Left lung (tissue), 10 donors: ENCODE measurements around the gene POM121L2. TPM values are rescaled to one million over a fixed set of nuclear protein-coding genes. Genes with fewer than 3 reads are reported as not detected.

Experiments used
- ATAC-seq: fragments of 200-7000 bp; cut with Tn5 transposase; one replicate; pipeline ENCODE4 v1.9.1; 2020; ENCODE audit warnings: moderate library complexity
- DNase-seq, 4 donors: peaks; one replicate each; pipeline ENCODE4 v3.0.0-alpha.2; 2013 to 2020
- H3K27ac ChIP-seq, 2 donors: fragments of 200-600 bp; sonication (generic) in 1 of 2; one replicate each; pipeline versions ENCODE4 v1.5.0 to v1.8.0; 2020 to 2021
- H3K27me3 ChIP-seq, 2 donors: fragments of 200-600 bp; sonication (generic) in 1 of 2; one replicate each; pipeline versions ENCODE4 v1.5.0 to v1.8.0; 2020 to 2021
- H3K36me3 ChIP-seq, 2 donors: fragments of 200-600 bp; sonication (generic) in 1 of 2; one replicate each; pipeline versions ENCODE4 v1.5.0 to v1.8.0; 2020 to 2021
- H3K4me1 ChIP-seq, 2 donors: fragments of 200-600 bp; one replicate each; pipeline ENCODE4 v1.8.0; 2021
- H3K4me3 ChIP-seq, 2 donors: fragments of 200-600 bp; sonication (generic) in 1 of 2; one replicate each; pipeline versions ENCODE4 v1.5.0 to v1.8.0; 2020 to 2021; ENCODE audit warnings: mild to moderate bottlenecking in 1 of 2
- H3K9me3 ChIP-seq, 2 donors: fragments of 200-600 bp; sonication (generic) in 1 of 2; one replicate each; pipeline versions ENCODE4 v1.5.0 to v1.8.0; 2020 to 2021
- intact Hi-C, 2 donors: fragments of 100-400 bp; cut with DNase I; formaldehyde crosslinking; loops; one replicate each; pipeline versions ENCODE4 v1.11.2 to v1.14.2; 2022
- polyA plus RNA-seq, 6 donors: library from polyadenylated mRNA; unstranded; fragments of 120-200 nt; gene quantifications; one replicate each; pipeline ENCODE4 v1.2.1, GENCODE V29; 2013; ENCODE audit not compliant: insufficient read length in 6 of 6
- total RNA-seq, 2 donors: library from RNA; stranded (reverse); fragmentation: NEBNext Ultra II Directional; extraction: Animal tissue kit (Norgen Biotek cat#: 25700); gene quantifications; one replicate each; pipeline ENCODE4 v1.2.1, GENCODE V29; 2021
- TF ChIP-seq, protein P1 (sequence below), 2 donors: fragments of 200-600 bp; sonication (generic) in 1 of 2; IDR thresholded peaks; one replicate each; pipeline versions ENCODE4 v1.5.0 to v1.8.0; 2021; ENCODE audit warnings: antibody characterized with exemption in 2 of 2
- donor health status: DM: no; HTN: yes; CAD: no.
- donor health status: DM: no; HTN: no; CAD: no.

The POM121L2 gene
- total and polyA plus RNA-seq, 8 donors, result 0.10 TPM; not detected in 7

DNA sequence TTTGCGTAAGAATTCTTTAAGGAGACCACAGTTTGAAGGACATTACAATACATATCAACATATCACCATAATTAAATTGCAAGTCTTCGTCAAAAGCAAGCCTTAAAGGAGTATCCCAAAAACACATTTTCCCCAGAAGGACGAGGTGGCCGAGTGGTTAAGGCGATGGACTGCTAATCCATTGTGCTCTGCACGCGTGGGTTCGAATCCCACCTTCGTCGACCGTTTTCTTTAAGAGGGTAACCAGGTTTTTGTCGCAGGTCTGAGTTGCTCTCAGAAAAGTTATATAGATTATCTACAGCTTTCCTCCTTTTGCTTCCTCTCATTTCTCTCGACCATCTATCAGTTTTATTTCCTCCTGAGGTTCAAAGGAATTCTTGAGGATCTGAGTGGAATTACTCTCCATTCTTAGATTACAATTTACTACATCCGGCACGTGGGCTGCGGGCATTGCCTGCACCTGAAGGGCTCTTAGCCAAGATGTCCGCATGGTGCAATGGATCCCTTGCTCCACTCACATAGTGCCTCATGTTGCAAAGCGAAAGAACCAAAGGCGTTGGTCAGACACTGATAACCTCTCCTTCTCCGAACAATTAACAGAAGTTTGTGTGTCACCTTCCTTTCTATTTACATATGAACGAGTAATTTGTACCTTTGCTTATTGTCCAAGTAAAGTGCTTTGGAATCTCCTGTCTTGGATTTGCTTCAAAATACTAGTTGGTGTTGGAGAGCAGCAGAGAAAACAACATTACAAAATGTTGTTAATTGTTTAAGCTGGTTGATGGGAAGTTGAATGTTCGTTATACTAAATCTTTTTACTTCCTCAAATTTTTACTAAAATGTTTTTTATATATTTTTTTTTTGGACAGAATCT is 14.0 kb downstream of the POM121L2 start:
- Histone ChIP-seq H3K36me3 (no peaks in the 10 kb centered on the region), H3K4me1 (no peaks in the 10 kb centered on the region), H3K4me3 (no peak overlapping the region), H3K27me3 (peaks cover 87 to 100% of the 10 kb centered on the region in 2 donors), H3K27ac (no peak overlapping the region), H3K9me3 (peaks cover 0 to 4% of the 10 kb centered on the region in 2 donors)
- TF ChIP-seq, protein P1, sequence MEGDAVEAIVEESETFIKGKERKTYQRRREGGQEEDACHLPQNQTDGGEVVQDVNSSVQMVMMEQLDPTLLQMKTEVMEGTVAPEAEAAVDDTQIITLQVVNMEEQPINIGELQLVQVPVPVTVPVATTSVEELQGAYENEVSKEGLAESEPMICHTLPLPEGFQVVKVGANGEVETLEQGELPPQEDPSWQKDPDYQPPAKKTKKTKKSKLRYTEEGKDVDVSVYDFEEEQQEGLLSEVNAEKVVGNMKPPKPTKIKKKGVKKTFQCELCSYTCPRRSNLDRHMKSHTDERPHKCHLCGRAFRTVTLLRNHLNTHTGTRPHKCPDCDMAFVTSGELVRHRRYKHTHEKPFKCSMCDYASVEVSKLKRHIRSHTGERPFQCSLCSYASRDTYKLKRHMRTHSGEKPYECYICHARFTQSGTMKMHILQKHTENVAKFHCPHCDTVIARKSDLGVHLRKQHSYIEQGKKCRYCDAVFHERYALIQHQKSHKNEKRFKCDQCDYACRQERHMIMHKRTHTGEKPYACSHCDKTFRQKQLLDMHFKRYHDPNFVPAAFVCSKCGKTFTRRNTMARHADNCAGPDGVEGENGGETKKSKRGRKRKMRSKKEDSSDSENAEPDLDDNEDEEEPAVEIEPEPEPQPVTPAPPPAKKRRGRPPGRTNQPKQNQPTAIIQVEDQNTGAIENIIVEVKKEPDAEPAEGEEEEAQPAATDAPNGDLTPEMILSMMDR (IDR thresholded peaks at IDR 0.05), result no peak
- ATAC-seq (no peak), DNase-seq (no peak)
- intact Hi-C loops, result no loop called here

DNA sequence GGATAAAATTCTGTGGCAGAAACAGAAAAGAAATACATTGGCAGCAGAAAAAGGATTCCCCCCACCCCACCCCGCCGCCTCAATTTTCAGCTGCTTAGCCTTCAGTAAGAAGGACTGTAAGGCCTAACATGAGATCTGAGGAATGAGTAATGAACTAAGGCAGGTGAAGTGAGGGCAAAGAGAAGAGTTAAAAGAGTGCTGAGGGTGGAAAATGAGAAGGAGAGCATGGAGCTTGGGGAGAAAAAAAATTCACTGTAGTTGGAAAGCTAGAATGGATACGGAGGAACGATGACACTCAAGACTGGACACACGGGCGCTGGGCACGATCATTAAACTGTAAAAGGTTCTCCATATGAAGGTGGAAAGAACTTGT is 14.6 kb downstream of the POM121L2 start:
- DNase-seq (no peak), ATAC-seq (no peak)
- Histone ChIP-seq H3K27ac (no peak overlapping the region), H3K27me3 (peaks cover 86 to 100% of the 10 kb centered on the region in 2 donors), H3K4me3 (no peak overlapping the region), H3K4me1 (no peaks in the 10 kb centered on the region), H3K36me3 (no peaks in the 10 kb centered on the region), H3K9me3 (peaks cover 0 to 2% of the 10 kb centered on the region in 2 donors)
- intact Hi-C loops, result no loop called here
- TF ChIP-seq, protein P1 (IDR thresholded peaks at IDR 0.05), result no peak

DNA sequence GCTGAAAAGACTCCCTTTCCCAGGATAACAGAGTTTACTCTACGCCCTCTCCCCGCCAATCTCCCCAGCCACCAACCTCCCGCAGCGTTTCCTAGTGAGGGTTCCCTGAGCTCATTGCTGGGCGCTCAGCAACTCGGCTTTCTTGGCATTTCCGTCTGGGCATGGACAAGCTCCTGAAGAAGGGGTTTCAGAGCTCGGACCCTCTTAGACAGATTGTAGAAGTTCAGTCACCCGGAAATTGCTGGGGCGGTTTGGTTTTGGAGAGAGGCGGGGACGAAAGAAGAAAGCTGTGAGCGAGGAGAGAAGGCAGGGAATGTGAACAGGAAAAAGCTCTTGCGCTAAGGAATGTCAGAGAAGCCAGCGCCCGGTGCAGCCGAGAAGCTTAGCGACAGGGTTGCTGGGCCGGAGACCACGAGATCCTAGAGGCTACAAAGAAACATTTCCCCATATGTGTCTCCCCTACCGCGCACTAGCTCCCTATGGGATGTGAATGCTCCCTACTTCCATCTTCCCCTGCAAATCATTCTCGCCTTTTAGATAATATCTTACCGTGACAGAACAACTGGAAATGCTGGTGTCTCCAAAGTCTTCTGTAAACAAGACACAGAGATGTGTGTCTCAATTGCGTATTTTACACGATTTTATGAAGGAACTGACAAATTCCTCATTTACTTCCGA is 15.8 kb downstream of the POM121L2 start:
- ATAC-seq, result no peak
- no peak for DNase-seq
- Histone ChIP-seq H3K27me3 (peaks cover 86 to 100% of the 10 kb centered on the region in 2 donors), H3K36me3 (no peaks in the 10 kb centered on the region), H3K4me3 (no peak overlapping the region), H3K4me1 (no peaks in the 10 kb centered on the region), H3K9me3 (peaks cover 0 to 2% of the 10 kb centered on the region in 2 donors), H3K27ac (no peak overlapping the region)
- intact Hi-C loops, result no loop called here
- TF ChIP-seq, protein P1 (IDR thresholded peaks at IDR 0.05), result no peak

DNA sequence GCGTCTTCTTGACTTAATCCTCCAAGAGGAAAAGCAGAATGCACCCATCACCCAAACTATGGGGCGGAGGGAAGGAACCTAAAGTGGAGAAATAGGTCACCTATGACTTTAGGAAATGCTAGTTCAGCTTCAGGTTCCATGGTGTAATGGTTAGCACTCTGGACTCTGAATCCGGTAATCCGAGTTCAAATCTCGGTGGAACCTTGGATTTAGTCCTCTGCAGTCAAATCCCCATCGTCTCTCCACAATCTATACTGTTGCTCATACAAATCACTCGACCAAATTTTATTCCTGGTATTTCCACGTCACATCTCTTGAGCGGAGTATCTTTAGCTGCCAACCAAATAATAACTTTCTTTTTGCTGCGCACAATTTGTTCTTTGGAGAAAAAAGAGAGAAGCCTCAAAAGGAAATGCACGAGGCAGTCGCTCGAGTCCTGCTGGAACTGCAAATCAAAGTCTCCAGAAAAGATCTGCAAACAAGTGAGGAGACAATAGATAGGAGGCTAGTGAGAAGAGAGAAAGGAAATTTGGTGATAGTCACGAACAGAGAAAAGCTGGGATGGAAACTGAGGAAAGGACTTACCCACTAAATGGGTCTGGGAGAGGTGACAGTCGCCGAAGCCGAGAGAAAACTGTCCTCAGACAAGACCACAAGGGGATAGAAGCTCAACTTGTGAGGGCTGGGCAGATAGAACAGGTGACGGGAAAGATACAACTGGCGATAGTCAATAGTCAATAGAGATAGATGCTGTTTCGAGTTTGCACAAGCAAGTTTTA is 16.6 kb downstream of the POM121L2 start:
- Histone ChIP-seq H3K27ac (no peak overlapping the region), H3K27me3 (peaks cover 87 to 100% of the 10 kb centered on the region in 2 donors), H3K9me3 (peaks cover 0 to 2% of the 10 kb centered on the region in 2 donors), H3K36me3 (no peaks in the 10 kb centered on the region), H3K4me1 (no peaks in the 10 kb centered on the region), H3K4me3 (no peak overlapping the region)
- intact Hi-C loops, result no loop called here
- DNase-seq, result no peak
- no peak for ATAC-seq
- TF ChIP-seq, protein P1 (IDR thresholded peaks at IDR 0.05), result no peak
